ENCODE measurements around the gene STIP1. TPM values are rescaled to one million over a fixed set of nuclear protein-coding genes. Genes with fewer than 3 reads are reported as not detected.

Gene STIP1
- total RNA-seq, 2 donors from 2014 or later = 104 to 139 TPM

- no peaks in the 10 kb centered on the region for H3K27me3 ChIP-seq (replicated peaks; ENCODE audit: insufficient read depth)
- TF ChIP-seq POLR2AphosphoS5 (IDR thresholded peaks at IDR 0.05) (no peak), POLR2A (IDR thresholded peaks at IDR 0.05) (no peak)
- H3K27ac ChIP-seq = no peak overlapping the region
- no peaks in the 10 kb centered on the region for H3K36me3 ChIP-seq
- WGBS = 90% methylated on average over 8 of the region's 8 CpGs
- H3K4me1 ChIP-seq (replicated peaks) = peaks cover 21% of the 10 kb centered on the region
- H3K4me3 ChIP-seq = no peak overlapping the region
- no peak for DNase-seq (ENCODE audit: low spot score)
- H3K9me3 ChIP-seq = no peaks in the 10 kb centered on the region
- intact Hi-C loops (cut with DNase I) = no loop called here
Measured at GRCh38 chr11:64232967-64233315, 47.0 kb downstream of the STIP1 start.

DNA sequence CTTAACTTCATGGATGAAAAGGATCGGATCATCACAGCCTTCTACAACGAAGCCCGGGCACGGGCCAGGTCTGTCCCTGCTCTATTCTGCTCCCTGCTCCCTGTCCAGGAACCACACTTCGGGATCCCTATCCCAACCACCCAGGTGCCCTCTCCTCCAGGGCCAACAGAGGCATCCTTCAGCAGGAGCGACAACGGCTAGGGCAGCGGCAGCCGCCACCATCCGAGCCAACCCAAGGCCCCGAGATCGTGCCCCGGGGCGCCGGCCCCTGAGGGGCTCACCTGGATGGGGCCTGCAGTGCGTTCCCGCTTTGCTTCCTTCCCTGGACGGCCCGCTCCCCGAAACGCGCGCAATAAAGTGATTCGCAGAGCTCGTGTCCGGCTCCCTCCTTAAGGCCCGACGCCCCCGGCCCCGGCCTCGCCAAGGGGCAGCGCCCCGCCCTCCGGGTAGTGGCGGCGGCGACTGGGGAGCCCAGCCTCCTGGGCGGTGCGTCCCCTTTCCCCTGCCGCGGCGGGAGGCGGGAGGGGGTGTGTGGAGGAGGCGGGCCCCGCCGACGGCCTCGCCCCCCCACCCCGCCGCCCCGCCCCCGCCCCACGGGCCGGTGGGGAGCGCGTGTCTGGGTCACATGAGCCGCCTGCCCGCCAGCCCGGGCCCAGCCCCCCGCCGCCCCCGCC is 48.1 kb downstream of the STIP1 start, which contains the start of gene VEGFB:
Gene VEGFB (plus strand): TSS at position 672 of the 674 bp plus-strand sequence. CDS start 250 bp downstream, outside the sequence.
- peaks cover 27% of the 10 kb centered on the region for H3K4me1 ChIP-seq (replicated peaks)
- under 1% methylated on average over 35 of the region's 62 CpGs for WGBS
- H3K27me3 ChIP-seq (replicated peaks; ENCODE audit: insufficient read depth) = no peaks in the 10 kb centered on the region
- DNase-seq (ENCODE audit: low spot score) = peak; percentile 65
- no peaks in the 10 kb centered on the region for H3K36me3 ChIP-seq
- no peaks in the 10 kb centered on the region for H3K9me3 ChIP-seq
- H3K4me3 ChIP-seq = peak within 1 kb of the TSS; percentile 69 to 75
- H3K27ac ChIP-seq = peak within 1 kb of the TSS; percentile 86 to 89
- TF ChIP-seq, protein P1, sequence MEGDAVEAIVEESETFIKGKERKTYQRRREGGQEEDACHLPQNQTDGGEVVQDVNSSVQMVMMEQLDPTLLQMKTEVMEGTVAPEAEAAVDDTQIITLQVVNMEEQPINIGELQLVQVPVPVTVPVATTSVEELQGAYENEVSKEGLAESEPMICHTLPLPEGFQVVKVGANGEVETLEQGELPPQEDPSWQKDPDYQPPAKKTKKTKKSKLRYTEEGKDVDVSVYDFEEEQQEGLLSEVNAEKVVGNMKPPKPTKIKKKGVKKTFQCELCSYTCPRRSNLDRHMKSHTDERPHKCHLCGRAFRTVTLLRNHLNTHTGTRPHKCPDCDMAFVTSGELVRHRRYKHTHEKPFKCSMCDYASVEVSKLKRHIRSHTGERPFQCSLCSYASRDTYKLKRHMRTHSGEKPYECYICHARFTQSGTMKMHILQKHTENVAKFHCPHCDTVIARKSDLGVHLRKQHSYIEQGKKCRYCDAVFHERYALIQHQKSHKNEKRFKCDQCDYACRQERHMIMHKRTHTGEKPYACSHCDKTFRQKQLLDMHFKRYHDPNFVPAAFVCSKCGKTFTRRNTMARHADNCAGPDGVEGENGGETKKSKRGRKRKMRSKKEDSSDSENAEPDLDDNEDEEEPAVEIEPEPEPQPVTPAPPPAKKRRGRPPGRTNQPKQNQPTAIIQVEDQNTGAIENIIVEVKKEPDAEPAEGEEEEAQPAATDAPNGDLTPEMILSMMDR (IDR thresholded peaks at IDR 0.05) = peak in 1 of 4 experiments; percentile 10
- TF ChIP-seq POLR2AphosphoS5 (IDR thresholded peaks at IDR 0.05) (peak; percentile 44), POLR2A (IDR thresholded peaks at IDR 0.05) (peak; percentile 57)
- intact Hi-C loops (cut with DNase I) = no loop called here

- Histone ChIP-seq H3K36me3 (no peaks in the 10 kb centered on the region), H3K9me3 (no peaks in the 10 kb centered on the region), H3K27me3 (replicated peaks; ENCODE audit: insufficient read depth) (no peaks in the 10 kb centered on the region), H3K4me3 (peak overlapping the region; percentile 69 to 75), H3K4me1 (replicated peaks) (peaks cover 20% of the 10 kb centered on the region), H3K27ac (peak overlapping the region; percentile 82 to 86)
- intact Hi-C loops (cut with DNase I) = no loop called here
- 6% methylated on average over 15 of the region's 80 CpGs for WGBS
- TF ChIP-seq POLR2AphosphoS5 (IDR thresholded peaks at IDR 0.05) = peak; percentile 33
- peak; percentile 59 for TF ChIP-seq POLR2A (IDR thresholded peaks at IDR 0.05)
- TF ChIP-seq, protein P1 (IDR thresholded peaks at IDR 0.05) = peak in 1 of 4 experiments; percentile 24
- DNase-seq (ENCODE audit: low spot score) = no peak
Measured at GRCh38 chr11:64234647-64235379, 48.8 kb downstream of the STIP1 start.

DNA sequence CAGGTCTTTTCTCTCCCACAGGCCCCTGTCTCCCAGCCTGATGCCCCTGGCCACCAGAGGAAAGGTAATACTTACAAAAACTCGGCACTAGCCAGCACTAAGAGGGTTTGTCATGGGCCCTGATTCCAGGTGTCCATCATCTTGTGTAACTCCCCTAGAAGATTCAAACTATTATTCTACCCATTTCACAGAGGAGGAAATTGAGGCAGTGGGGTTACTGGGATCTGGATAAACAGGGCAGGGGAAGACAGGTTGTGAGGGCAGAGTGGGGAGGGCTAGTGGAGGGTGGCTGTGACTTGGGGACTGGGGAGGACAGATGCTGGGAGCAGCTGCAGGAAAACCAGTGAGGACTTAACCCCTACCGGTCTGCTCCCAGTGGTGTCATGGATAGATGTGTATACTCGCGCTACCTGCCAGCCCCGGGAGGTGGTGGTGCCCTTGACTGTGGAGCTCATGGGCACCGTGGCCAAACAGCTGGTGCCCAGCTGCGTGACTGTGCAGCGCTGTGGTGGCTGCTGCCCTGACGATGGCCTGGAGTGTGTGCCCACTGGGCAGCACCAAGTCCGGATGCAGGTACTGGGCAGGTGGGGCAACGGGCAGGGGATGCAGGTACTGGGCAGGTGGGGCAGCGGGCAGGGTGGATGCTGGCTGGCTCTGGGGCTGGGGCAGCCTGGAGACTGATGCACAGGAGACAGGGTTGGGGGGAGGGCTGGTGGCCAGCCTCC is 49.6 kb downstream of the STIP1 start:
- intact Hi-C loops (cut with DNase I) = no loop called here
- Histone ChIP-seq H3K4me1 (replicated peaks) (peaks cover 20% of the 10 kb centered on the region), H3K27ac (peak overlapping the region; percentile 82 to 86), H3K4me3 (peak overlapping the region; percentile 69 to 75), H3K36me3 (no peaks in the 10 kb centered on the region), H3K9me3 (no peaks in the 10 kb centered on the region), H3K27me3 (replicated peaks; ENCODE audit: insufficient read depth) (no peaks in the 10 kb centered on the region)
- no peak for TF ChIP-seq POLR2A (IDR thresholded peaks at IDR 0.05)
- TF ChIP-seq, protein P1 (IDR thresholded peaks at IDR 0.05) = no peak
- no peak for TF ChIP-seq POLR2AphosphoS5 (IDR thresholded peaks at IDR 0.05)
- 77% methylated on average over 12 of the region's 12 CpGs for WGBS
- DNase-seq (ENCODE audit: low spot score) = no peak

GRCh38 chr11:64237484-64237951 is 51.5 kb downstream of the STIP1 start:
- intact Hi-C loops (cut with DNase I) = loop anchor here (1.0 kb wide), 1 partner anchor 10 kb away; no protein-coding TSS in a partner anchor
- Histone ChIP-seq H3K9me3 (no peaks in the 10 kb centered on the region), H3K4me1 (replicated peaks) (peaks cover 20% of the 10 kb centered on the region), H3K27me3 (replicated peaks; ENCODE audit: insufficient read depth) (no peaks in the 10 kb centered on the region), H3K36me3 (no peaks in the 10 kb centered on the region), H3K27ac (peak overlapping the region; percentile 52 to 72), H3K4me3 (no peak overlapping the region)
- no peak for TF ChIP-seq POLR2A (IDR thresholded peaks at IDR 0.05)
- TF ChIP-seq POLR2AphosphoS5 (IDR thresholded peaks at IDR 0.05) = peak; percentile 97
- TF ChIP-seq, protein P1 (IDR thresholded peaks at IDR 0.05) = peak in 2 of 4 experiments; percentile 40 to 42
- WGBS = 34% methylated on average over 12 of the region's 12 CpGs
- peak; percentile 95 for DNase-seq (ENCODE audit: low spot score)
